A172 (cell line): ENCODE results near the gene CCNG2. TPM values are rescaled to one million over a fixed set of nuclear protein-coding genes. Genes with fewer than 3 reads are reported as not detected.

Experiments used
- DNase-seq: peaks from one replicate; pipeline ENCODE4 v3.0.0-alpha.2; 2015; ENCODE audit warnings: low spot score
- total RNA-seq: library from RNA; depleted of rRNA; stranded (reverse); fragments of >200 nt; shearing (Covaris generic); gene quantifications from 2 replicates; pipeline ENCODE4 v1.2.3, GENCODE V29; 2014

CCNG2 gene
- total RNA-seq, 1 experiment from 2014 or later, result 7.3 TPM

DNA sequence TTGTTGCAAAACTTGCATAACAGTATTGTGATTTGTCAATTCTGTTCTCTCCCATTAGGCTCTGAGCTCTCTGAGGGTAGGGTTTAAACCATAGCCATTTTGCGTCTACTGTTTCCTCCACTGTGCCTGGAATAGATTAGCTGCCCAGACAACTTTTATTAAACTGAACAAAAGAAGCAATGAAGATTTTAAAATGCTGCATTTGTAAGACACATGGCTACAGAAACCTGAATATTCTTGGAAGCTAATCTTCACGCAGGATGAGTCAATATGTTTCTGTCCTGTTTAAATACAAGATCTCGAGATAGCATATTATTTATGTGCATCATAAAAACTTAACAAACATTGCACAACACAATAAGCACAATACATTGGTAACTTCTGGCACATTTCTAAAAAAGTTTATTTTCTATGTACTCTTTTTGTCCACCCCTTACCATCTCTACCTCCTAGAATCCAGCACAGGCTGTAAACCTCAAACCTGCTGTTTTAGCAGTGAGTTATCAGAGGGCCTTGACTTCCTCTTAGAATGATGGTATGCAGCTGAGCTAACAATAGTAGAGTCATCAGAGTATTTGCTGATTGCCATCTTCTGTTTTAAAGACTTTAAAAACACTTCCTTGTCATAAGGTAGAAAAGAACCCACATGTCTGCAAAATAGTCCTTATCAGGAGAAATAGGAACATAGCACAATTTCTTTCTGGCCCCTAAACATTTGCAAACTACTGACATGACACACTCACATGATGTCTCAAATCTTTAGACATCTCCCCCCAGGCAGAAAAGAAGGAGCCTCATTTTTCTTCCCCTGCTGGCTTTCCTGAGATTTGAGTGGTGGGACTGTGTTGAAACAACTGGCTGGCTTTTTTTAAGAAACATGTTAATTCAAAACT is 10.6 kb upstream of the CCNG2 start:
- no peak for DNase-seq

DNA sequence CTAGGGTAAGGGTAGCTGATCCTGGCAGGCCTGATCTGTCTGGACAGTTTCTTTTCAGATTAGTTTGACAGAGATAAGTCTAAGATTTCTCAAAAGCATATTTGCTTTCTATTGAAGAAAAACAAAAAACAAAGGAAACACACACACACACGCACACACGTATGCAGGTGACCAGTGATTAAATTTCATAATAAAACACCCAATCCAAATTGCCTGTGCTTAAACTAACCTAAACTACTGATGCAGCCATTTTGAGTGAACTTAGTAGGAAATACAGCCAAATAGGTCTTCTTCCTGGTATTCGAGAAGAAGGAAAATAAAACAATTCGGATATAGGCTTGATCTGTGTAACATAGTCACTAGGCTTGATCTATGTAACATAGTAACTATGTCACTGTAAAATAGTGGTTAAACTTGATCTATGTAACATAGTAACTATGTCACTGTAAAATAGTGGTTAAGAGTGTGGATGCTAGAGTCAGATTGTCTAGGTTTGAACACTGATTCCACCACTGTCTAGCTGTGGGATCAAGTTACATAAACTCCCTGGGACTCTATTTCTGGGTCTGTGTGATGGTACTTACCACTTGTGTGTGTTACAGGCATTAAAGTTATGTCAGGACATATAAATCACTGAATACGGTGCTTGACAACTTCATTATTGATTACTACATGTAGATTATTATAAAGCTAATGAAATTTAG is 9.8 kb upstream of the CCNG2 start:
- DNase-seq, result no peak

DNA sequence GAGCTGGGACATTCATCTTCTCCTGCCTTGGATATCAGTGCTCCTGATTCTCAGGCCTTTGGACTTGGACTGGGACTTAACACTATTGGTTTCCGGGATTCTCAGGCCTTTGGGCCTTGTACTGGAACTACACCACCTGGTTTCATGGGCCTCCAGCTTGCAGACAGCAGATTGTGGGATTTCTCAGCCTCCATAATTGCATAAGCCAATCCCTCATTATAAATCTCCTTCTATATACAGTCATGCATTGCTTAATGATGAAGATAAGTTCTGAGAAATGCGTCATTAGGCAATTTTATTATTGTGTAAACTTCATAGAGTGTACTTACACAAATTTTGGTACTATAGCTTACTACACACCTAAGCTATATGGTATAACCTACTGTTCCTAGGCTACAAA is 8.9 kb upstream of the CCNG2 start:
- no peak for DNase-seq

DNA sequence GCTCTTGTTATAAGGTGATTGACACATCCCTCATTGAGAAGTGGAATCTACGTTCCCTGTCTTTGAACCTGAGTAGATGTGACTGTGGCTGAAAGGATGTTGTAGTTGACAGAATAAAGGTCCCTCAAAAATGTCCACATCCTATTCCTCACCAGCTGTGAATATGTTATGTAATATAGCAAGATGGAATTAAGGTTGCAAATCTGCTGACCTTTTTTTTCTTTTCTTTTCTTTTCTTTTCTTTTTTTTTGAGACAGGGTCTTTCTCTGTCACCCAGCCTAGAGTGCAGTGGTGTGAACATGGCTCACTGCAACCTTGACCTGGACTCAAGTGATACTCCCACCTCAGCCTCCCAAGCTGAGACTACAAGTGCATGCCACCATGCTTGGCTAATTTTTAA is 7.2 kb upstream of the CCNG2 start:
- no peak for DNase-seq

- no peak for DNase-seq
Measured at GRCh38 chr4:77151241-77151640, 5.8 kb upstream of the CCNG2 start.

GRCh38 chr4:77152421-77152820 is 4.6 kb upstream of the CCNG2 start:
- no peak for DNase-seq

- DNase-seq, result no peak
Measured at GRCh38 chr4:77153006-77153405, 4.0 kb upstream of the CCNG2 start.

DNA sequence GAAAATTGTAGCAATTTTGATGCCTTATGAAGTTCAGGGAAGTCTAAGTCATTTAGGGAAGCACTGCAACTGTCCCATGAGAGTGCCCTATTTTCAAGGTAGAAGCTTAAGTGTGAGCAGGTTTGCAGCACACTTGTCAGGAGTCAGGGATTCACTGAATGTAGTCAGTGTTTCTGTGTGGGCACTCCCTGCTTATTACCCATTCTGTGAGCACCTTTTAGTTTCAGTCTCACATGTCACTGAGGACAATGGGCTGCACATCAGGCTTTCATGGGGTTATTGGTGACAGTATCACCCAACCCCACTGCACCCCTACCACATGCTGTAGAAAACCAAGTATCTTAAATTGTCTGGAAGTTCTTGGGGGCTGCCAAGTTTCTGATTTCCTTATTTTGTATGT is 2.9 kb upstream of the CCNG2 start:
- no peak for DNase-seq

DNA sequence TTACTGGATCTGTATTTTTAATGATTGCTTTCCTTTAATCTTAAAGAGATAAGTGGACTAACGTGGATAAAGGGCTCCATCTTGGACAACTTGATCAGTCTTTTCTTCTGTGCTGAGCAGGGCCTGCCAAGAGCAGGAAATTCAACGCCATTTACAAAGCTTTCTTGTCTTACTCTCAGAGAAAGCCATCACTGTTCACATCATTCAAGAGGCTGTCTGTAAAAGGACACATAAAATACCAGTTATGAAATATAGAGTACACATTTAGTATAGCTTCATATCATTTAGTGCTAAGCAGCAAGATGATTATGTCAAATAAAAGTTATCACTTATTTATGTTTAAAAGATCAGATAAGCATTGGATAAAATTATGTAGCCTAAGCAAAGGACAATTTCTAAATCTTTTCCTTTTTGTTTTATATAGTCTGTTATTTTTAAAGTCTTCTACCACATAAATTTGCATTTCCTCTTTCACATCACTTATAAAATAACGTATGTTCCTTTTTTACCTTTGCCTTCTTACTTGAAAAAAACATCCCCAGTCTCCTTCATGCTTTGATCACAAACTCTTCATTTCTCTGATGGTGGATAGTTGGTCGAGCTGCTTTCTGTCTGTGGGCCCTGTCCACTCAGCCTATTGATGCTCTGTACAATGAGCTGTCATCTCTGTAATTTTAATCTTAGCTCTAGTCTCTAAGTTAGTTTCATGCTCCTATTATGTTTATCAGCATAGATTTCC is 2.1 kb upstream of the CCNG2 start:
- DNase-seq, result no peak

GRCh38 chr4:77155631-77156452 is 1.2 kb upstream of the CCNG2 start:
- no peak for DNase-seq

- peak; percentile 97 for DNase-seq
Measured at GRCh38 chr4:77156533-77156911, 485 bp upstream of the CCNG2 start.

- DNase-seq, result peak; percentile 69
Measured at GRCh38 chr4:77157859-77158486, 966 bp downstream of the CCNG2 start.

- DNase-seq, result no peak
Measured at GRCh38 chr4:77158487-77158861, 1.5 kb downstream of the CCNG2 start.

- no peak for DNase-seq
Measured at GRCh38 chr4:77159806-77160205, 2.8 kb downstream of the CCNG2 start.

DNA sequence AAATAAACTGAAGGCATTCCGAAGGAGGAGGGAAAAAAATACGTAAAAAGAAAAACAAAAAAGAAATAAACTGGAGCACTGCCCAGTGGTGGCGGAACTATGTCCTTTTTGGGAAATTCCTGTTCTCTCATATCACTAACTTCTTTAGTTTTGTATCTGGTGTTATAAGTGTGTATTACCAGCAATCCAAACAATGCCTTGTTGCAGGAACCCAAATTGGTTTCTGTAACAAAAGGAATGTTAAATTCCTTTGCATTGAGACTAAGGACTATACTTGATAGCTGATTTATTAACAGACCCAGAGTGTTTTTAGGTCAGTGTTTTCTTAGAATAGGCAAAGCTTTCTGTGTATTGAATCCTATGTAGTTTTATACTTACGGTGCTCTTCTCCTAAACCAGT is 6.6 kb downstream of the CCNG2 start:
- DNase-seq, result no peak

- no peak for DNase-seq
Measured at GRCh38 chr4:77167173-77167572, 10.2 kb downstream of the CCNG2 start.

GRCh38 chr4:77167866-77168265 is 10.9 kb downstream of the CCNG2 start:
- no peak for DNase-seq

DNA sequence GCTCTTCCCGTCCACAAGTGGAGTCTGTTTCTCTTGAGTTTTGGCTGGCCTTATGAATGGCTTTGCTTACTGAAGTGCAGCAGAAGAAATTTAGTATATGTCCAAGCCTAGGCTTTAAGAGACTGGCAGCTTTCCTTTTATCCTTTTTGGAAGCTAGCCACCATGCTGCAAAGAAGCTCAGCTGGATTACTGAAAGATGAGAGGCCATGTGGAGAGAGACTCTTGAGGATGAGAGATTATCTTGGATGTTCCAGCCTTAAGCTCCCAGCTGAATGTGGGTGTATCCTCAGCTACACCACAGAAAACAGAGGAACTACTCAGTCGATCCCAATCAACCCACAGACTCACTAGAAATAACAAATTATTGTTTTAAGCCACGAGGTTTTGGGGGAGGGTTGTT is 12.5 kb downstream of the CCNG2 start:
- no peak for DNase-seq

GRCh38 chr4:77170926-77171325 is 13.9 kb downstream of the CCNG2 start:
- no peak for DNase-seq

DNA sequence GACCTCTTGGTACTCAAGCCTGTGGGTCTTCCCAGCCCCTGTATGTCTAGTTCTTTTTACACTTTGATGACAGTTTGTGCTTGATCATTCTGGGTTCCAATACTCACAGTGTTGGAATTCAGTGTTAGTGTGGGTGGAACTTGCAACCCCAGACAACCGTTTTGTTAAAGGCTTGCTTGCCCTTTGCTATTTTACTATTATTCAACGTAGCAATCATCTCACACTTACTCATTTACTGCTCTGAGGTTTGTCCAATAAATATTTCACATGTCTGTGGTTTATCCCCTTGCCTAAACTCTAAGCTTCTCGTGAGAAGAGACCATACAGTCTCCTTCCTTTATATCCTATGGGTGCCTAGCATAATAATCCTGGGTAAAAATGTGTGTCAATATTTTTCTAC is 15.3 kb downstream of the CCNG2 start:
- DNase-seq, result peak; percentile 41

GRCh38 chr4:77174426-77174825 is 17.4 kb downstream of the CCNG2 start:
- no peak for DNase-seq
